T-cell (primary cell): ENCODE data around the gene CDK13. TPM values are rescaled to one million over a fixed set of nuclear protein-coding genes. Genes with fewer than 3 reads are reported as not detected.

Source experiments
- ATAC-seq, 4 experiments: fragments of 200-7000 bp in 3 of 4; fragments of 150-1000 bp in 1 of 4; cut with Tn5 transposase; replicated peaks in 1 of 4; 1 replicate in 3 of 4; 2 replicates in 1 of 4; pipeline ENCODE4 v1.10.0; 2021; ENCODE audit warnings: moderate library complexity in 3 of 4, mild to moderate bottlenecking in 2 of 4, moderate number of reproducible peaks in 1 of 4
- CTCF ChIA-PET, 2 donors: fragments of 300-600 bp; sonication (Branson Sonifier 250); formaldehyde crosslinking; loops; one replicate each; lab custom pipeline; 2022; ENCODE audit warnings: antibody characterized with exemption in 2 of 2; lab: Charles Lee
- POLR2A ChIA-PET, 2 donors: fragments of 300-600 bp; sonication (Branson Sonifier 250); formaldehyde crosslinking; loops; one replicate each; lab custom pipeline; 2022; ENCODE audit warnings: antibody characterized with exemption in 2 of 2; lab: Charles Lee
- DNase-seq, 35 experiments: peaks; one replicate each; pipeline versions ENCODE4 v3.0.0 to v3.0.0-alpha.2; 2013 to 2023
- H3K27ac ChIP-seq: one replicate; pipeline ENCODE4 v1.5.1; 2013; ENCODE audit warnings: low read length
- H3K27me3 ChIP-seq, 2 experiments: replicated peaks in 1 of 2; 1 replicate in 1 of 2; 2 replicates in 1 of 2; pipeline versions ENCODE4 v1.6.1 to v1.7.0; 2013; ENCODE audit warnings: low read length in 1 of 2, mixed read lengths in 1 of 2; ENCODE audit not compliant: control insufficient read depth in 2 of 2, insufficient read depth in 2 of 2; ENCODE audit errors: extremely low read depth in 1 of 2
- H3K36me3 ChIP-seq, 2 donors: 1 replicate in 1 of 2; 2 replicates in 1 of 2; pipeline versions ENCODE4 v1.6.1 to v1.7.0; 2013; ENCODE audit warnings: low read length in 1 of 2; ENCODE audit not compliant: control insufficient read depth in 2 of 2, insufficient read depth in 1 of 2; ENCODE audit errors: extremely low read depth in 1 of 2
- H3K4me1 ChIP-seq, 2 experiments: 1 replicate in 1 of 2; 2 replicates in 1 of 2; pipeline versions ENCODE4 v1.6.1 to v1.7.0; 2013; ENCODE audit warnings: low read length in 2 of 2, mixed read lengths in 1 of 2; ENCODE audit not compliant: insufficient read depth in 2 of 2, control insufficient read depth in 1 of 2; ENCODE audit errors: extremely low read depth in 1 of 2
- H3K4me3 ChIP-seq, 2 donors: 1 replicate in 1 of 2; 2 replicates in 1 of 2; pipeline versions ENCODE4 v1.5.1 to v1.7.0; 2013; ENCODE audit warnings: mild to moderate bottlenecking in 2 of 2, low read length in 1 of 2, moderate library complexity in 1 of 2; ENCODE audit not compliant: control insufficient read depth in 1 of 2; ENCODE audit errors: extremely low read depth in 1 of 2
- H3K9me3 ChIP-seq: 2 replicates; pipeline ENCODE4 v1.7.0; 2013
- H3K27ac Mint-ChIP-seq, 2 donors: one replicate each; pipeline ENCODE4 v1.8.0; 2020 to 2021; ENCODE audit warnings: mild to moderate bottlenecking in 2 of 2, mixed read lengths in 2 of 2
- H3K27me3 Mint-ChIP-seq, 2 donors: one replicate each; pipeline ENCODE4 v1.8.0; 2021 to 2022; ENCODE audit warnings: mixed read lengths in 2 of 2
- H3K36me3 Mint-ChIP-seq: one replicate; pipeline ENCODE4 v1.8.0; 2021; ENCODE audit warnings: mixed read lengths
- H3K4me1 Mint-ChIP-seq, 3 donors: one replicate each; pipeline ENCODE4 v1.8.0; 2020 to 2022; ENCODE audit warnings: mixed read lengths in 3 of 3, mild to moderate bottlenecking in 1 of 3
- H3K4me3 Mint-ChIP-seq, 3 donors: one replicate each; pipeline ENCODE4 v1.8.0; 2020 to 2022; ENCODE audit warnings: mild to moderate bottlenecking in 3 of 3, mixed read lengths in 3 of 3, moderate library complexity in 3 of 3
- H3K9me3 Mint-ChIP-seq, 3 donors: one replicate each; pipeline ENCODE4 v1.8.0; 2020 to 2022; ENCODE audit warnings: mixed read lengths in 3 of 3
- WGBS: methylation state at CpG from one replicate; pipeline ENCODE4 v1.1.5; 2013; ENCODE audit warnings: missing lambda C conversion rate; ENCODE audit not compliant: insufficient coverage; 5-methylcytosine and 5-hydroxymethylcytosine counted together
- total RNA-seq, 35 experiments: library from RNA in 6 of 35; stranded (reverse) in 6 of 35; fragments of 120-200 nt in 1 of 35; gene quantifications; one replicate each; pipeline versions ENCODE4 v1.2.1 to v1.2.4 and lab custom pipeline; 2013 to 2026

Gene CDK13
- total RNA-seq, 5 donors from 2014 or later (not counting 1 experiment from before 2014, with no cell fraction given), result 84.8 to 129 (median 89.6) TPM

GRCh38 chr7:39924122-39924521 lies 25.9 kb upstream of the CDK13 start:
- DNase-seq (no peak), ATAC-seq (no peak)
- WGBS, result 100% methylated on average over 1 of the region's 2 CpGs
- Mint-ChIP-seq H3K27ac (no peak overlapping the region), H3K27me3 (no peaks in the 10 kb centered on the region), H3K36me3 (no peaks in the 10 kb centered on the region), H3K4me1 (no peaks in the 10 kb centered on the region), H3K9me3 (no peaks in the 10 kb centered on the region), H3K4me3 (no peak overlapping the region)
- H3K4me1 ChIP-seq, result no peaks in the 10 kb centered on the region
- POLR2A ChIA-PET, result no interaction called here
- H3K36me3 ChIP-seq, result no peaks in the 10 kb centered on the region
- no peak overlapping the region for H3K4me3 ChIP-seq
- CTCF ChIA-PET, result no interaction called here
- H3K27ac ChIP-seq, result no peak overlapping the region
- H3K27me3 ChIP-seq, result peaks cover 0 to 5% of the 10 kb centered on the region in 2 experiments
- H3K9me3 ChIP-seq, result no peaks in the 10 kb centered on the region

DNA sequence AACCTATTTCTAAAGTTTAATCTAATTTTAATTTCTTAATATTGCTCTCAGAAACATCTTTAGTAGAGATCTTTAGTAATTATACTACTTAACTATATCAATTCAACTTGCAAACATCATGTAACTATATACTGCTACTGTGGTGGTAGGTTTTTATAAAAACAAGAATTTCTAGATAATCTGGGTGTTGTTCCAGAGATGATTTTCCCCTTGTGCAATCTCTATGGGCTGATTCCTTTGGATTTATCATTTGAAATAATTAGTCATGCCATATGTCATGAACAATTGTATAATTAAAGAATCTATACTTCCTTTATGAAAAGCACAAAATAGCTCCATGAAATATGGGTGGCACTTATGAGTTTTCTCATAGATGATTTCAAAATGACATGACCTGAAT lies 23.9 kb upstream of the CDK13 start:
- no peak overlapping the region for H3K4me3 ChIP-seq
- DNase-seq (no peak), ATAC-seq (no peak)
- H3K9me3 ChIP-seq, result no peaks in the 10 kb centered on the region
- H3K36me3 Mint-ChIP-seq, result no peaks in the 10 kb centered on the region
- ChIA-PET POLR2A (interaction anchor here in 1 of 2 donors (0.7 kb wide), 1 partner anchor 1563 kb away, joined by 11 read pairs; no protein-coding TSS in a partner anchor), CTCF (interaction anchor here in 1 of 2 donors (0.7 kb wide), 1 partner anchor 1557 kb away, joined by 3 read pairs; no protein-coding TSS in a partner anchor)
- no peaks in the 10 kb centered on the region for H3K4me1 Mint-ChIP-seq
- H3K36me3 ChIP-seq, result no peaks in the 10 kb centered on the region
- H3K4me1 ChIP-seq, result no peaks in the 10 kb centered on the region
- no peak overlapping the region for H3K27ac ChIP-seq
- H3K9me3 Mint-ChIP-seq, result no peaks in the 10 kb centered on the region
- peaks cover 0 to 2% of the 10 kb centered on the region in 2 donors for H3K27me3 Mint-ChIP-seq
- no peak overlapping the region for H3K4me3 Mint-ChIP-seq
- no peak overlapping the region for H3K27ac Mint-ChIP-seq
- peaks cover 0 to 3% of the 10 kb centered on the region in 2 experiments for H3K27me3 ChIP-seq

GRCh38 chr7:39927018-39927417 lies 23.0 kb upstream of the CDK13 start:
- H3K36me3 ChIP-seq, result no peaks in the 10 kb centered on the region
- H3K9me3 ChIP-seq, result no peaks in the 10 kb centered on the region
- H3K4me3 Mint-ChIP-seq, result no peak overlapping the region
- no peaks in the 10 kb centered on the region for H3K4me1 Mint-ChIP-seq
- H3K27me3 Mint-ChIP-seq, result peaks cover 0 to 3% of the 10 kb centered on the region in 2 donors
- ChIA-PET CTCF (interaction anchor here in 1 of 2 donors (0.6 kb wide), 1 partner anchor 31 kb away, joined by 4 read pairs; no protein-coding TSS in a partner anchor), POLR2A (no interaction called here)
- no peak overlapping the region for H3K27ac Mint-ChIP-seq
- H3K4me1 ChIP-seq, result no peaks in the 10 kb centered on the region
- no peak overlapping the region for H3K27ac ChIP-seq
- no peak for DNase-seq
- no peaks in the 10 kb centered on the region for H3K9me3 Mint-ChIP-seq
- no CpG with 5 or more reads among the region's 7 CpGs for WGBS
- no peaks in the 10 kb centered on the region for H3K36me3 Mint-ChIP-seq
- no peak for ATAC-seq
- peaks cover 0 to 3% of the 10 kb centered on the region in 2 experiments for H3K27me3 ChIP-seq
- H3K4me3 ChIP-seq, result no peak overlapping the region

GRCh38 chr7:39934132-39934531 lies 15.9 kb upstream of the CDK13 start:
- no peak overlapping the region for H3K4me3 Mint-ChIP-seq
- ATAC-seq (no peak), DNase-seq (no peak)
- no peaks in the 10 kb centered on the region for H3K36me3 Mint-ChIP-seq
- no peak overlapping the region for H3K27ac ChIP-seq
- peaks cover 0 to 3% of the 10 kb centered on the region in 2 donors for H3K27me3 Mint-ChIP-seq
- POLR2A ChIA-PET, result no interaction called here
- 71% methylated on average over 1 of the region's 1 CpG for WGBS
- H3K27ac Mint-ChIP-seq, result no peak overlapping the region
- no peaks in the 10 kb centered on the region for H3K9me3 ChIP-seq
- H3K27me3 ChIP-seq, result peaks cover 0 to 4% of the 10 kb centered on the region in 2 experiments
- no peaks in the 10 kb centered on the region for H3K36me3 ChIP-seq
- no peaks in the 10 kb centered on the region for H3K4me1 ChIP-seq
- no peaks in the 10 kb centered on the region for H3K9me3 Mint-ChIP-seq
- H3K4me3 ChIP-seq, result no peak overlapping the region
- CTCF ChIA-PET, result no interaction called here
- no peaks in the 10 kb centered on the region for H3K4me1 Mint-ChIP-seq

- Mint-ChIP-seq H3K4me3 (no peak overlapping the region), H3K4me1 (no peaks in the 10 kb centered on the region), H3K9me3 (no peaks in the 10 kb centered on the region), H3K27me3 (peaks cover 0 to 4% of the 10 kb centered on the region in 2 donors), H3K36me3 (no peaks in the 10 kb centered on the region), H3K27ac (no peak overlapping the region)
- peaks cover 0 to 6% of the 10 kb centered on the region in 2 experiments for H3K27me3 ChIP-seq
- DNase-seq (no peak), ATAC-seq (no peak)
- CTCF ChIA-PET, result interaction anchor here in 1 of 2 donors (0.7 kb wide), 1 partner anchor 1850 kb away, joined by 3 read pairs; no protein-coding TSS in a partner anchor
- no peaks in the 10 kb centered on the region for H3K4me1 ChIP-seq
- WGBS, result no CpG with 5 or more reads among the region's 3 CpGs
- no peaks in the 10 kb centered on the region for H3K9me3 ChIP-seq
- no peak overlapping the region for H3K27ac ChIP-seq
- no peaks in the 10 kb centered on the region for H3K36me3 ChIP-seq
- POLR2A ChIA-PET, result no interaction called here
- H3K4me3 ChIP-seq, result no peak overlapping the region
Observed at GRCh38 chr7:39936761-39937160, 13.3 kb upstream of the CDK13 start.

- H3K4me1 Mint-ChIP-seq, result no peaks in the 10 kb centered on the region
- peaks cover 0 to 4% of the 10 kb centered on the region in 2 donors for H3K27me3 Mint-ChIP-seq
- no peaks in the 10 kb centered on the region for H3K36me3 Mint-ChIP-seq
- ChIA-PET CTCF (no interaction called here), POLR2A (no interaction called here)
- no peaks in the 10 kb centered on the region for H3K36me3 ChIP-seq
- H3K4me3 Mint-ChIP-seq, result no peak overlapping the region
- no peak for DNase-seq
- H3K9me3 Mint-ChIP-seq, result no peaks in the 10 kb centered on the region
- peaks cover 0 to 6% of the 10 kb centered on the region in 2 experiments for H3K27me3 ChIP-seq
- H3K4me3 ChIP-seq, result no peak overlapping the region
- H3K27ac ChIP-seq, result no peak overlapping the region
- H3K27ac Mint-ChIP-seq, result no peak overlapping the region
- no peaks in the 10 kb centered on the region for H3K9me3 ChIP-seq
- ATAC-seq, result no peak
- 86% methylated on average over 1 of the region's 2 CpGs for WGBS
- no peaks in the 10 kb centered on the region for H3K4me1 ChIP-seq
Observed at GRCh38 chr7:39937366-39938153, 12.5 kb upstream of the CDK13 start.
